Measurements from ENCODE around the gene PTPRN2. TPM values are rescaled to one million over a fixed set of nuclear protein-coding genes. Genes with fewer than 3 reads are reported as not detected.
"Not testable (repeated sequence)": the region's sequence is repeated elsewhere in the genome, so short reads cannot be mapped to it uniquely, and the experiment has no call there.

The PTPRN2 gene
- total RNA-seq, 1 donor from 2014 or later = 1.2 TPM

- DNase-seq (ENCODE audit: low read depth) = no peak
These were observed 916.0 kb downstream of the PTPRN2 start for GRCh38 chr7:157671358-157672255.

- DNase-seq (ENCODE audit: low read depth) = no peak
These were observed 916.9 kb downstream of the PTPRN2 start for GRCh38 chr7:157670490-157671357.

- no peak for DNase-seq (ENCODE audit: low read depth)
These were observed 917.8 kb downstream of the PTPRN2 start for GRCh38 chr7:157669768-157670351.

GRCh38 chr7:157668884-157669767, 918.5 kb downstream of the PTPRN2 start:
- no peak for DNase-seq (ENCODE audit: low read depth)

- DNase-seq (ENCODE audit: low read depth) = no peak
These were observed 919.3 kb downstream of the PTPRN2 start for GRCh38 chr7:157668221-157668883.

- DNase-seq (ENCODE audit: low read depth) = no peak
These were observed 919.9 kb downstream of the PTPRN2 start for GRCh38 chr7:157667731-157668130.

GRCh38 chr7:157667261-157667660, 920.4 kb downstream of the PTPRN2 start:
- DNase-seq (ENCODE audit: low read depth) = no peak

GRCh38 chr7:157666530-157667040, 921.0 kb downstream of the PTPRN2 start:
- no peak for DNase-seq (ENCODE audit: low read depth)

GRCh38 chr7:157665634-157665988, 922.0 kb downstream of the PTPRN2 start:
- DNase-seq (ENCODE audit: low read depth) = not testable (repeated sequence)

- no peak for DNase-seq (ENCODE audit: low read depth)
These were observed 922.6 kb downstream of the PTPRN2 start for GRCh38 chr7:157664871-157665633.

GRCh38 chr7:157664034-157664433, 923.6 kb downstream of the PTPRN2 start:
- DNase-seq (ENCODE audit: low read depth) = no peak

- no peak for DNase-seq (ENCODE audit: low read depth)
These were observed 924.5 kb downstream of the PTPRN2 start for GRCh38 chr7:157662981-157663716.

- no peak for DNase-seq (ENCODE audit: low read depth)
These were observed 925.4 kb downstream of the PTPRN2 start for GRCh38 chr7:157662110-157662791.

- DNase-seq (ENCODE audit: low read depth) = no peak
These were observed 926.0 kb downstream of the PTPRN2 start for GRCh38 chr7:157661611-157661975.

GRCh38 chr7:157660971-157661610, 926.5 kb downstream of the PTPRN2 start:
- DNase-seq (ENCODE audit: low read depth) = no peak

- DNase-seq (ENCODE audit: low read depth) = no peak
These were observed 928.7 kb downstream of the PTPRN2 start for GRCh38 chr7:157658851-157659412.
